HepG2 (cell line): Measurements from ENCODE around the gene ACOT4. TPM values are rescaled to one million over a fixed set of nuclear protein-coding genes. Genes with fewer than 3 reads are reported as not detected.

Experiments used
- BRCA1 ChIP-seq: sonication (generic); formaldehyde crosslinking; IDR thresholded peaks from 2 replicates; pipeline ENCODE4 v1.4.0; 2020; ENCODE audit warnings: missing genetic modification reagents
- EP300 ChIP-seq, 3 experiments: sonication (generic) in 1 of 3; formaldehyde crosslinking in 1 of 3; IDR thresholded peaks; 2 replicates each; pipeline versions ENCODE4 v1.5.1 to v1.6.1; 2011 to 2020; ENCODE audit warnings: low read depth in 2 of 3, low read length in 2 of 3, borderline replicate concordance in 1 of 3, improper control_type of control experiment in 1 of 3, mild to moderate bottlenecking in 1 of 3, missing genetic modification reagents in 1 of 3, moderate library complexity in 1 of 3
- HNRNPK ChIP-seq: fragments of 200-400 bp; formaldehyde crosslinking; IDR thresholded peaks from 2 replicates; pipeline ENCODE4 v1.6.1; 2018; ENCODE audit warnings: low read length, low read depth, moderate library complexity, mild to moderate bottlenecking; ENCODE audit not compliant: poor library complexity, severe bottlenecking
- IKZF4 ChIP-seq: sonication (generic); formaldehyde crosslinking; IDR thresholded peaks from 2 replicates; pipeline ENCODE4 v1.5.1; 2020; ENCODE audit warnings: borderline replicate concordance, mild to moderate bottlenecking, low read depth, missing genetic modification reagents; ENCODE audit errors: not compliant biosample characterization
- MBD4 ChIP-seq: IDR thresholded peaks from 2 replicates; pipeline ENCODE4 v1.6.1; 2012; ENCODE audit warnings: low read length, inconsistent platforms, borderline replicate concordance
- MTA3 ChIP-seq: sonication (generic); formaldehyde crosslinking; IDR thresholded peaks from 2 replicates; pipeline ENCODE4 v1.4.0; 2020; ENCODE audit warnings: missing genetic modification reagents
- NKX3-1 ChIP-seq: sonication (generic); formaldehyde crosslinking; IDR thresholded peaks from 2 replicates; pipeline ENCODE4 v1.5.0; 2020; ENCODE audit warnings: missing genetic modification reagents
- NR2C2 ChIP-seq: sonication (generic); formaldehyde crosslinking; IDR thresholded peaks from 2 replicates; pipeline ENCODE4 v1.4.0; 2020; ENCODE audit warnings: missing genetic modification reagents, mild to moderate bottlenecking, moderate library complexity, borderline replicate concordance
- REL ChIP-seq: sonication (generic); formaldehyde crosslinking; conservative IDR thresholded peaks from 2 replicates; pipeline ENCODE4 v1.8.0; 2022; ENCODE audit warnings: mild to moderate bottlenecking, missing genetic modification reagents, moderate library complexity
- STAG1 ChIP-seq: sonication (generic); formaldehyde crosslinking; IDR thresholded peaks from 2 replicates; pipeline ENCODE4 v1.4.0; 2020; ENCODE audit warnings: missing genetic modification reagents
- ZNF101 ChIP-seq: sonication (generic); formaldehyde crosslinking; IDR thresholded peaks from 2 replicates; pipeline ENCODE4 v1.4.0; 2020; ENCODE audit warnings: mild to moderate bottlenecking, low read depth, missing genetic modification reagents, borderline replicate concordance
- ZNF17 ChIP-seq: sonication (generic); formaldehyde crosslinking; IDR thresholded peaks from 2 replicates; pipeline ENCODE4 v1.5.0; 2020; ENCODE audit warnings: mild to moderate bottlenecking, missing genetic modification reagents
- ZNF510 ChIP-seq: sonication (generic); formaldehyde crosslinking; IDR thresholded peaks from 2 replicates; pipeline ENCODE4 v1.4.0; 2020; ENCODE audit warnings: low read depth, mild to moderate bottlenecking, missing genetic modification reagents
- ZNF678 ChIP-seq: sonication (generic); formaldehyde crosslinking; IDR thresholded peaks from 2 replicates; pipeline ENCODE4 v1.4.0; 2020; ENCODE audit warnings: mild to moderate bottlenecking, missing genetic modification reagents
- ZNF775 ChIP-seq: sonication (generic); formaldehyde crosslinking; IDR thresholded peaks from 2 replicates; pipeline ENCODE4 v1.4.0; 2020; ENCODE audit warnings: missing genetic modification reagents, mild to moderate bottlenecking, moderate library complexity, borderline replicate concordance
- ZNF788 ChIP-seq: sonication (generic); formaldehyde crosslinking; IDR thresholded peaks from 2 replicates; pipeline ENCODE4 v1.5.0; 2020; ENCODE audit warnings: mild to moderate bottlenecking, missing genetic modification reagents, borderline replicate concordance
- ZNF883 ChIP-seq: sonication (generic); formaldehyde crosslinking; IDR thresholded peaks from 2 replicates; pipeline ENCODE4 v1.5.1; 2020; ENCODE audit warnings: mild to moderate bottlenecking, missing genetic modification reagents; ENCODE audit errors: not compliant biosample characterization
- ZSCAN20 ChIP-seq: sonication (generic); formaldehyde crosslinking; IDR thresholded peaks from 2 replicates; pipeline ENCODE4 v1.4.0; 2020; ENCODE audit warnings: missing genetic modification reagents, mild to moderate bottlenecking, borderline replicate concordance
- ZSCAN25 ChIP-seq: sonication (generic); formaldehyde crosslinking; IDR thresholded peaks from 2 replicates; pipeline ENCODE4 v1.8.0; 2022; ENCODE audit warnings: mild to moderate bottlenecking, missing genetic modification reagents
- polyA plus RNA-seq, 8 experiments: library from polyadenylated mRNA; depleted of rRNA in 3 of 8; stranded (reverse) in 7 of 8; unstranded in 1 of 8; fragments of >200 nt; fragmentation: Illumina TruSeq in 4 of 8; extraction: Trizol in 4 of 8; gene quantifications; 2 replicates each; pipeline versions ENCODE4 v1.2.1 to v1.2.3, GENCODE V29; 2011 to 2016; ENCODE audit warnings: low read depth in 4 of 8, missing spikeins in 1 of 8, mixed read lengths in 1 of 8; ENCODE audit not compliant: insufficient read depth in 1 of 8
- total RNA-seq, 5 experiments: library from RNA; depleted of rRNA; stranded (reverse); fragments of >200 nt; fragmentation: Illumina TruSeq; extraction: Trizol; gene quantifications; 2 replicates each; pipeline ENCODE4 v1.2.3, GENCODE V29; 2016; ENCODE audit warnings: low read depth in 1 of 5
- TF ChIP-seq, protein P1 (sequence below): sonication (generic); formaldehyde crosslinking; conservative IDR thresholded peaks from 2 replicates; pipeline ENCODE4 v1.4.0; 2020; ENCODE audit warnings: missing genetic modification reagents
- TF ChIP-seq, protein P2 (sequence below): sonication (generic); formaldehyde crosslinking; IDR thresholded peaks from 2 replicates; pipeline ENCODE4 v1.4.0; 2020; ENCODE audit warnings: missing genetic modification reagents
- TF ChIP-seq, protein P3 (sequence below): sonication (generic); formaldehyde crosslinking; IDR thresholded peaks from 2 replicates; pipeline ENCODE4 v1.5.0; 2020; ENCODE audit warnings: mild to moderate bottlenecking, low read depth, missing genetic modification reagents, borderline replicate concordance

ACOT4 gene
- total and polyA plus RNA-seq, 2 of the 13 experiments (the other 11 are each of a cell fraction or from before 2014, with no cell fraction given): 0.04 to 0.05 TPM

DNA sequence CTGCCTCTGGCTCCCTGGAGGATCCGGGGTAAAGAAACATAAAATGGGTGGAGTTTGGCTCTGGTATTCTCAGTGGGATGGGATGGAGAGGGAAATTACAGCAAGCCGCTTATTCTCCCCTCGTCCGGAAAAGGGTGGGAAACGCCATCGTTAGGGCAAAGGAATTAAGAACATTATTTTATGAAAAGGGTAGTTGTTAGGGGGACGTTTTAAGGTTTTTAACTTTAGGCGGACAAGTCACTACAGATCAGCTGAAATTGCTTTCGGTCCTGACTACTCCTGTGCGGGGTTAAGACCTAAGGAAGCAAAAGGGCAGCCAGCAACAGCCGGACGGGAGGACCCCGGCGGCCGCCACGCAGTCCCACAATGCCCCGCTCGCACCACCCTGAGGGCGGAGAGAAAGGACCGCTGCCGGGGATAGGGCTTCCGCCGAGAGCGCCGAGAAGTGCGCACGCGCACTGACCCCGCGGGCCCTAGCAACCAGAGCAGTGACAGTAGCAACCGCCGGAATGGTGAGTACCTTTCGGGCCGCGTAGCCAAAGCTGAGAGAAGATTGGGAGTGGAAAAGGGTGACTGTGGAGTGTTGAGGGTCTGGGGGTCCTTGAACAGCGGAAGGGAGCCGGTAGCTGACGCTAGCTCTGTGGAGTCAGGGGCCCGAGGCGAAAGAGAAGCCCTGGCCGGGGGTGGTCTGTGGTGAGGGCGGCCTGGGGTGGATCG, 53.0 kb downstream of the ACOT4 start, which contains the start of gene DNAL1 (continued):
- TF ChIP-seq, protein P1, sequence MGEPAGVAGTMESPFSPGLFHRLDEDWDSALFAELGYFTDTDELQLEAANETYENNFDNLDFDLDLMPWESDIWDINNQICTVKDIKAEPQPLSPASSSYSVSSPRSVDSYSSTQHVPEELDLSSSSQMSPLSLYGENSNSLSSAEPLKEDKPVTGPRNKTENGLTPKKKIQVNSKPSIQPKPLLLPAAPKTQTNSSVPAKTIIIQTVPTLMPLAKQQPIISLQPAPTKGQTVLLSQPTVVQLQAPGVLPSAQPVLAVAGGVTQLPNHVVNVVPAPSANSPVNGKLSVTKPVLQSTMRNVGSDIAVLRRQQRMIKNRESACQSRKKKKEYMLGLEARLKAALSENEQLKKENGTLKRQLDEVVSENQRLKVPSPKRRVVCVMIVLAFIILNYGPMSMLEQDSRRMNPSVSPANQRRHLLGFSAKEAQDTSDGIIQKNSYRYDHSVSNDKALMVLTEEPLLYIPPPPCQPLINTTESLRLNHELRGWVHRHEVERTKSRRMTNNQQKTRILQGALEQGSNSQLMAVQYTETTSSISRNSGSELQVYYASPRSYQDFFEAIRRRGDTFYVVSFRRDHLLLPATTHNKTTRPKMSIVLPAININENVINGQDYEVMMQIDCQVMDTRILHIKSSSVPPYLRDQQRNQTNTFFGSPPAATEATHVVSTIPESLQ (CRISPR knock-in tag): no peak
- TF ChIP-seq ZNF17 (CRISPR knock-in tag) (no peak), IKZF4 (CRISPR knock-in tag) (no peak), EP300 (IDR thresholded peaks at IDR 0.05; ENCODE audit: low read depth in 2 of 2, low read length in 2 of 2) (no peak), EP300 (CRISPR knock-in tag; IDR thresholded peaks at IDR 0.05; ENCODE audit: borderline replicate concordance) (no peak), STAG1 (no peak), ZNF883 (CRISPR knock-in tag) (peak; percentile 42), ZNF101 (CRISPR knock-in tag) (no peak), MTA3 (CRISPR knock-in tag) (no peak), HNRNPK (no peak), ZNF510 (no peak), BRCA1 (CRISPR knock-in tag) (no peak), ZNF775 (CRISPR knock-in tag) (no peak), ZSCAN25 (no peak), ZSCAN20 (CRISPR knock-in tag) (no peak), ZNF788 (CRISPR knock-in tag) (peak; percentile 48; the same call in 1 of the 2 replicates), MBD4 (no peak), REL (no peak), ZNF678 (CRISPR knock-in tag) (no peak), NR2C2 (peak; percentile 95), NKX3-1 (CRISPR knock-in tag) (no peak)
- TF ChIP-seq, protein P2, sequence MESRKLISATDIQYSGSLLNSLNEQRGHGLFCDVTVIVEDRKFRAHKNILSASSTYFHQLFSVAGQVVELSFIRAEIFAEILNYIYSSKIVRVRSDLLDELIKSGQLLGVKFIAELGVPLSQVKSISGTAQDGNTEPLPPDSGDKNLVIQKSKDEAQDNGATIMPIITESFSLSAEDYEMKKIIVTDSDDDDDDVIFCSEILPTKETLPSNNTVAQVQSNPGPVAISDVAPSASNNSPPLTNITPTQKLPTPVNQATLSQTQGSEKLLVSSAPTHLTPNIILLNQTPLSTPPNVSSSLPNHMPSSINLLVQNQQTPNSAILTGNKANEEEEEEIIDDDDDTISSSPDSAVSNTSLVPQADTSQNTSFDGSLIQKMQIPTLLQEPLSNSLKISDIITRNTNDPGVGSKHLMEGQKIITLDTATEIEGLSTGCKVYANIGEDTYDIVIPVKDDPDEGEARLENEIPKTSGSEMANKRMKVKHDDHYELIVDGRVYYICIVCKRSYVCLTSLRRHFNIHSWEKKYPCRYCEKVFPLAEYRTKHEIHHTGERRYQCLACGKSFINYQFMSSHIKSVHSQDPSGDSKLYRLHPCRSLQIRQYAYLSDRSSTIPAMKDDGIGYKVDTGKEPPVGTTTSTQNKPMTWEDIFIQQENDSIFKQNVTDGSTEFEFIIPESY (CRISPR knock-in tag): no peak
- TF ChIP-seq, protein P3, sequence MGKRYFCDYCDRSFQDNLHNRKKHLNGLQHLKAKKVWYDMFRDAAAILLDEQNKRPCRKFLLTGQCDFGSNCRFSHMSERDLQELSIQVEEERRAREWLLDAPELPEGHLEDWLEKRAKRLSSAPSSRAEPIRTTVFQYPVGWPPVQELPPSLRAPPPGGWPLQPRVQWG (CRISPR knock-in tag): no peak
